Activated CD4-positive, alpha-beta T cell treated with anti-CD3 and anti-CD28 coated beads for 48 hours (primary cell): ENCODE data around the gene FHDC1.
A peak's percentile ranks its signal among the peaks of the same experiment; 100 is the strongest.

Experiments
- DNase-seq: peaks from one replicate; pipeline ENCODE4 v3.0.0-alpha.2; 2020

FHDC1 gene

GRCh38 chr4:152937336-152938236, 1.5 kb downstream of the FHDC1 start:
- DNase-seq = peak; percentile 12

- no peak for DNase-seq
These were observed 2.3 kb downstream of the FHDC1 start for GRCh38 chr4:152938237-152938947.

GRCh38 chr4:152939621-152940020, 3.5 kb downstream of the FHDC1 start:
- no peak for DNase-seq

- DNase-seq = no peak
These were observed 4.3 kb downstream of the FHDC1 start for GRCh38 chr4:152940461-152940860.

GRCh38 chr4:152941411-152941810, 5.3 kb downstream of the FHDC1 start:
- DNase-seq = no peak

GRCh38 chr4:152942346-152942745, 6.2 kb downstream of the FHDC1 start:
- no peak for DNase-seq

GRCh38 chr4:152943672-152944071, 7.5 kb downstream of the FHDC1 start:
- no peak for DNase-seq

GRCh38 chr4:152944666-152945320, 8.7 kb downstream of the FHDC1 start:
- DNase-seq = no peak

GRCh38 chr4:152945639-152946038, 9.5 kb downstream of the FHDC1 start:
- DNase-seq = no peak

GRCh38 chr4:152946446-152946845, 10.3 kb downstream of the FHDC1 start:
- no peak for DNase-seq

- DNase-seq = no peak
These were observed 11.2 kb downstream of the FHDC1 start for GRCh38 chr4:152947311-152947710.

- DNase-seq = no peak
These were observed 13.8 kb downstream of the FHDC1 start for GRCh38 chr4:152949930-152950329.

GRCh38 chr4:152950402-152951274, 14.5 kb downstream of the FHDC1 start:
- no peak for DNase-seq

- no peak for DNase-seq
These were observed 15.2 kb downstream of the FHDC1 start for GRCh38 chr4:152951348-152951747.

GRCh38 chr4:152953514-152953913, 17.4 kb downstream of the FHDC1 start:
- no peak for DNase-seq

- DNase-seq = no peak
These were observed 18.6 kb downstream of the FHDC1 start for GRCh38 chr4:152954741-152955140.

- DNase-seq = no peak
These were observed 20.0 kb downstream of the FHDC1 start for GRCh38 chr4:152956147-152956546.

GRCh38 chr4:152956650-152957436, 20.7 kb downstream of the FHDC1 start:
- no peak for DNase-seq

- no peak for DNase-seq
These were observed 21.5 kb downstream of the FHDC1 start for GRCh38 chr4:152957437-152958171.

- DNase-seq = no peak
These were observed 23.0 kb downstream of the FHDC1 start for GRCh38 chr4:152959080-152959479.

- no peak for DNase-seq
These were observed 24.0 kb downstream of the FHDC1 start for GRCh38 chr4:152960082-152960481.
